NT2/D1 (cell line): ENCODE results near the gene ACIN1.

ENCODE experiments used
- SUZ12 ChIP-seq: IDR thresholded peaks from 2 replicates; pipeline ENCODE4 v1.6.1; 2011; ENCODE audit not compliant: insufficient read length, insufficient read depth; ENCODE audit errors: extremely low read depth
- YY1 ChIP-seq: IDR thresholded peaks from 2 replicates; pipeline ENCODE4 v1.6.1; 2011; ENCODE audit not compliant: insufficient read length, insufficient read depth
- ZNF274 ChIP-seq: IDR thresholded peaks from 2 replicates; pipeline ENCODE4 v1.6.1; 2011; ENCODE audit warnings: mild to moderate bottlenecking, low read depth, low read length

- TF ChIP-seq ZNF274, result no peak
- TF ChIP-seq YY1, result no peak
- TF ChIP-seq SUZ12, result no peak
These were observed 77.8 kb downstream of the ACIN1 start for GRCh38 chr14:23017091-23017490.
